ENCODE data around the gene DUSP18. TPM values are rescaled to one million over a fixed set of nuclear protein-coding genes. Genes with fewer than 3 reads are reported as not detected.

The DUSP18 gene
- total and polyA plus RNA-seq, 2 experiments from 2014 or later: 7.7 to 7.9 TPM

DNA sequence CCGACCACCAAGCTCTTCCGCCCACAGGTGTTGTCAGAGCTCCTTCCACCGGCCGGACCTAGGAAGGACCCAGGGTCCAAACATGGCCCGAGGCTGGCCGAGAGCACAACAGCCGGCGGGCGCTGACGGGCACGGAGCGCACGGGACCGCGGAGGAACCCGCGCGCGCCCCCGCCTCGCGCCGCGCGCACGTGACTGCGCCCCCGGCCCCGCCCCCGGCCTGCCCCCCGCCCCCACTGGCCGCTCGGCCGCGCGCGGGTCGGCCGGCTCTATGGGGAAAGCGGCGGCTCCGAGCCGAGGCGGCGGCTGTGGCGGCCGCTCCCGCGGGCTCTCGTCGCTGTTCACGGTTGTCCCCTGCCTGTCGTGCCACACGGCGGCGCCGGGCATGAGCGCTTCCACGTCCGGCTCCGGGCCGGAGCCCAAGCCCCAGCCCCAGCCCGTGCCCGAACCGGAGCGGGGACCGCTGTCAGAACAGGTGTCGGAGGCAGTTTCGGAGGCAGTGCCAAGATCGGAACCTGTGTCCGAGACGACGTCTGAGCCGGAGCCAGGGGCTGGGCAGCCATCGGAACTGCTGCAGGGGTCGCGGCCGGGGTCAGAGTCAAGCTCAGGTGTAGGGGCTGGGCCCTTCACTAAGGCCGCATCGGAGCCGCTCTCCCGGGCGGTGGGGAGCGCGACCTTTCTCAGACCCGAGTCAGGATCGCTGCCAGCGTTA, 27.1 kb upstream of the DUSP18 start, which contains the start of gene OSBP2:
Gene OSBP2, plus strand, starts transcription at position 235 of the 711 bp plus-strand sequence. Its CDS starts 36 bp downstream, at position 271.
- TF ChIP-seq, protein P1, sequence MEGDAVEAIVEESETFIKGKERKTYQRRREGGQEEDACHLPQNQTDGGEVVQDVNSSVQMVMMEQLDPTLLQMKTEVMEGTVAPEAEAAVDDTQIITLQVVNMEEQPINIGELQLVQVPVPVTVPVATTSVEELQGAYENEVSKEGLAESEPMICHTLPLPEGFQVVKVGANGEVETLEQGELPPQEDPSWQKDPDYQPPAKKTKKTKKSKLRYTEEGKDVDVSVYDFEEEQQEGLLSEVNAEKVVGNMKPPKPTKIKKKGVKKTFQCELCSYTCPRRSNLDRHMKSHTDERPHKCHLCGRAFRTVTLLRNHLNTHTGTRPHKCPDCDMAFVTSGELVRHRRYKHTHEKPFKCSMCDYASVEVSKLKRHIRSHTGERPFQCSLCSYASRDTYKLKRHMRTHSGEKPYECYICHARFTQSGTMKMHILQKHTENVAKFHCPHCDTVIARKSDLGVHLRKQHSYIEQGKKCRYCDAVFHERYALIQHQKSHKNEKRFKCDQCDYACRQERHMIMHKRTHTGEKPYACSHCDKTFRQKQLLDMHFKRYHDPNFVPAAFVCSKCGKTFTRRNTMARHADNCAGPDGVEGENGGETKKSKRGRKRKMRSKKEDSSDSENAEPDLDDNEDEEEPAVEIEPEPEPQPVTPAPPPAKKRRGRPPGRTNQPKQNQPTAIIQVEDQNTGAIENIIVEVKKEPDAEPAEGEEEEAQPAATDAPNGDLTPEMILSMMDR (IDR thresholded peaks at IDR 0.05; ENCODE audit: poor library complexity): peak; percentile 4
- TF ChIP-seq EZH2 (IDR thresholded peaks at IDR 0.05; ENCODE audit: borderline replicate concordance): no peak
- DNase-seq (ENCODE audit: low spot score): peak; percentile 77

GRCh38 chr22:30694171-30694639, 26.5 kb upstream of the DUSP18 start:
- Histone ChIP-seq H2AFZ (peak overlapping the region; percentile 87), H3K36me3 (replicated peaks; ENCODE audit: insufficient read depth, low read depth) (no peaks in the 10 kb centered on the region), H3K9me2 (replicated peaks; ENCODE audit: insufficient read depth) (no peaks in the 10 kb centered on the region), H3K4me1 (ENCODE audit: insufficient read depth) (peaks cover 7% of the 10 kb centered on the region), H3K4me3 (peak overlapping the region; percentile 82), H3K27me3 (peaks cover 3% of the 10 kb centered on the region), H3K9me3 (ENCODE audit: low read depth) (no peaks in the 10 kb centered on the region), H4K20me1 (ENCODE audit: insufficient read depth, poor library complexity, severe bottlenecking) (no peaks in the 10 kb centered on the region), H3K79me2 (no peaks in the 10 kb centered on the region), H3K4me2 (peak overlapping the region; percentile 94), H3K27ac (peak overlapping the region; percentile 92)
- no peak for TF ChIP-seq EZH2phosphoT487 (IDR thresholded peaks at IDR 0.05; ENCODE audit: low read depth, severe bottlenecking, unreplicated experiment)
- no peak for TF ChIP-seq EZH2 (IDR thresholded peaks at IDR 0.05; ENCODE audit: borderline replicate concordance)
- TF ChIP-seq, protein P1 (IDR thresholded peaks at IDR 0.05; ENCODE audit: poor library complexity): no peak
- under 1% methylated on average over 33 of the region's 38 CpGs for WGBS (ENCODE audit: low lambda C conversion rate, missing lambda C conversion rate)
- DNase-seq (ENCODE audit: low spot score): peak; percentile 82

More for the DNA sequence above, 27.1 kb upstream of the DUSP18 start, which contains the start of gene OSBP2:
- no peaks in the 10 kb centered on the region for H3K36me3 ChIP-seq (replicated peaks; ENCODE audit: insufficient read depth, low read depth)
- H4K20me1 ChIP-seq (ENCODE audit: insufficient read depth, poor library complexity, severe bottlenecking): no peaks in the 10 kb centered on the region
- no peaks in the 10 kb centered on the region for H3K9me2 ChIP-seq (replicated peaks; ENCODE audit: insufficient read depth)
- H2AFZ ChIP-seq: peak within 1 kb of the TSS; percentile 100
- WGBS (ENCODE audit: low lambda C conversion rate, missing lambda C conversion rate): 2% methylated on average over 42 of the region's 88 CpGs
- H3K4me1 ChIP-seq (ENCODE audit: insufficient read depth): peaks cover 7% of the 10 kb centered on the region
- H3K79me2 ChIP-seq: no peaks in the 10 kb centered on the region
- H3K9me3 ChIP-seq (ENCODE audit: low read depth): no peaks in the 10 kb centered on the region
- peak within 1 kb of the TSS; percentile 87 for H3K4me3 ChIP-seq
- peak within 1 kb of the TSS; percentile 92 for H3K27ac ChIP-seq
- H3K27me3 ChIP-seq: peaks cover 3% of the 10 kb centered on the region
- peak within 1 kb of the TSS; percentile 99 for H3K4me2 ChIP-seq

- H3K9me3 ChIP-seq (ENCODE audit: low read depth): no peaks in the 10 kb centered on the region
These were observed 23.5 kb upstream of the DUSP18 start for GRCh38 chr22:30691204-30691603.

More at GRCh38 chr22:30691204-30691603, 23.5 kb upstream of the DUSP18 start:
- Histone ChIP-seq H3K4me3 (no peak overlapping the region), H3K36me3 (replicated peaks; ENCODE audit: insufficient read depth, low read depth) (no peaks in the 10 kb centered on the region), H3K79me2 (no peaks in the 10 kb centered on the region), H3K4me1 (ENCODE audit: insufficient read depth) (peaks cover 7% of the 10 kb centered on the region), H4K20me1 (ENCODE audit: insufficient read depth, poor library complexity, severe bottlenecking) (no peaks in the 10 kb centered on the region), H2AFZ (no peak overlapping the region), H3K9me2 (replicated peaks; ENCODE audit: insufficient read depth) (no peaks in the 10 kb centered on the region), H3K27me3 (no peaks in the 10 kb centered on the region), H3K4me2 (no peak overlapping the region), H3K27ac (no peak overlapping the region)
- no peak for DNase-seq (ENCODE audit: low spot score)
- WGBS (ENCODE audit: low lambda C conversion rate, missing lambda C conversion rate): 68% methylated on average over 1 of the region's 1 CpG
- TF ChIP-seq EZH2 (IDR thresholded peaks at IDR 0.05; ENCODE audit: borderline replicate concordance): no peak
- TF ChIP-seq EZH2phosphoT487 (IDR thresholded peaks at IDR 0.05; ENCODE audit: low read depth, severe bottlenecking, unreplicated experiment): no peak
- TF ChIP-seq, protein P1 (IDR thresholded peaks at IDR 0.05; ENCODE audit: poor library complexity): no peak

Measured in hepatocyte (in vitro differentiated cells).